ENCODE results near the gene BRIP1.
"Not testable (repeated sequence)": the region's sequence is repeated elsewhere in the genome, so short reads cannot be mapped to it uniquely, and the experiment has no call there.

Gene BRIP1

DNA sequence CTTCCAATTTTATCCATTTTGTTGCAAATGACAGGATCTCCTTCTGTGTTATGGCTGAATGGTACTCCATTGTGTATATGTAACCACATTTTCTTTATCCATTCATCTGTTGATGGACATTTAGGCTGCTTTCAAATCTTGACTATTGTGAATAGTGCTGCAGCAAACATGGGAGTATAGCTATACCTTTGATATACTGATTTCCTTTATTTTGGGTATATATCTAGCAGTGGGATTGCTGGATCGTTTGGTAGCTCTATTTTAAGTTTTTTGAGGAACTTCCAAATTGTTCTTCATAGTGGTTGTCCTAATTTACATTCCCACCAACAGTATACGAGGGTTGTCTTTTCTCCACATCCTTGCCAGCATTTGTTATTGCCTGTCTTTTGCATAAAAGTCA lies 67.8 kb downstream of the BRIP1 start:
- no peak for DNase-seq

DNA sequence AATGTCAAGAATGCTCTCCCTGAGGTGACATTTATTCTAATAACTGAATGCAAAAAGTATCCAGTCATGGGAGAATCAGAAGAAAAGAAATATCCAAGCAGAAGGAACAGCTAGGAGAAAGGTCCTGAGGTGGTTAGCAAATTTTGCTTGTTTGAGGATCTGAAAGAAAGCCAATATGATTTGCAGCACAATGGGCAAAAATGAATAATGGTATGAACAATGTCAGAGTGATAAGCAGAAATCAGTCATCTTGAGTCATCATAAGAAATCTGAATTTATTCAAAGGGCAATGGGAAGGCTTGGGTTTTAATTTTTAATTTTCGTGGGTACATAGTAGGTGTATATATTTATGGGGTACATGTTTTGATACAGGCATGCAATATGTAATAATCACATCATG lies 68.5 kb downstream of the BRIP1 start:
- DNase-seq, result no peak

GRCh38 chr17:61794242-61794641 lies 69.1 kb downstream of the BRIP1 start:
- no peak for DNase-seq

- DNase-seq, result no peak
These were observed 69.8 kb downstream of the BRIP1 start for GRCh38 chr17:61793565-61793964.

DNA sequence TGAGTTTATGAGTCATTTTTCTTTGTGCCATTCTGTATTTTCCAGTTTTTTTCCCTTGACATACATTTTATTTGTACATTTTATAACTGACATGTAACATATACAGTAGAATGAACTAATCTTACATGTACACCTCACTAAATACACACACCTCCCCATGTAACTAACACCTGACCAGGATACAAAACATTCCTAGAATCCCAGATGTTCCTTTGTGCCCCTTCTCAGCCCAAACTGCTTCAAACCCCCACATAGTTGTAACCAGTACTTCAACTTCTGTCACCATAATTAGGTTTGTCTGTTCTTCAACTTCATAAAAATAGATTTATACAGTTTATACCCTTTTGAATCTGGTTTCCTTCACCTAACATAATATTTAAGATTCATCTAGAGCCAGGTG lies 73.5 kb downstream of the BRIP1 start:
- DNase-seq, result no peak

GRCh38 chr17:61786088-61786487 lies 77.2 kb downstream of the BRIP1 start:
- DNase-seq, result no peak

DNA sequence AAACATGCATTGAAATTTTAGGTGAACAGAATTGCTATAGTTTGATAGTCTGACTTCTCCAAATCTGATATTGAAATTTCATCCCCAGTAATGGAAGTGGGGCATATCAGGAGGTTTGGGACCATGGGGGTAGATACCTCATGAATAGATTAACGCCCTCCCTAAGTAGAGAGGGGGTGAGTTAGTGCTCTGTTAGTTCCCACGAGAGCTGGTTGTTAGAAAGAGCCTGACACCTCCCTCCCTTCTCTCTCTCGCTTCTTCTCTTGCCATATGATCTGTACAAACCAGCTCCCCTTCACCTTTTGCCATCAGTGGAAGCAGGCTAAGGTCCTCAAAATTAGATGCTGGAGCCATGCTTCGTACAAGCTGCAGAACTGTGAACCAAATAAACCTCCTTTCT lies 78.8 kb downstream of the BRIP1 start:
- no peak for DNase-seq

DNA sequence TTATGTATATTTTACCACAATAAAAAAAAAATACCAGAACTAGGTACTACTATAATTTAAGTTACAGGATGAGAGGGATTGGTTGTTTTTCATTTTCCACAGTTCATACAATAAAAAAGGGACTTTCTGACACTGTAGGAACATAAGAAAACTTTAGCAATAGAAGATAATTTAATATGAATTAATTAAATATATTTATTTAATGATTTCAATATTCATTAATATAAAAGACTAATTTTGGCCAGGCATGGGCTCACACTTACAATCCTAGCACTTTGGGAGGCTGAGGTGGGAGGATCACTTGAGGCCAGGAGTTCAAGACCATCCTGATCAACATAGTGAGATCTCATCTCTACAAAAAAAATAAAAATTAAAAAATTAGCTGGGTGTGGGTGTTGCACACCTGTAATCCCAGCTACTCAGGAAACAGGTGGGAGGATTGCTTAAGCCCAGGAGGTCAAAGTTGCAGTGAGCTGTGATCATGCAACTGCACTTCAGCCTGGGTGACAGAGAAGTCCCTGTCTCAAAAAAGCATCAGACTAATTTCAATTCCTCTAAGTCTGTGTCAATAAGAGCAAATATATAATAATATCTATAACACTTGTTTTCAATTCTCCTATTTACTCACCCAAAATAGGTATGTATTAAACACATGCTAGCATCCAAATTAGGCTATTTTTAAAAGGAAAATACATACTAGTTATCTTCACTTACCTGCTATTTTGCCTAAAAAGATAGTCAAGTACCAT lies 79.6 kb downstream of the BRIP1 start:
- no peak for DNase-seq

- no peak for DNase-seq
These were observed 80.2 kb downstream of the BRIP1 start for GRCh38 chr17:61783120-61783519.

- no peak for DNase-seq
These were observed 80.6 kb downstream of the BRIP1 start for GRCh38 chr17:61782683-61783082.

- DNase-seq, result no peak
These were observed 88.0 kb downstream of the BRIP1 start for GRCh38 chr17:61775364-61775763.

- DNase-seq, result no peak
These were observed 88.6 kb downstream of the BRIP1 start for GRCh38 chr17:61774724-61775123.

- not testable (repeated sequence) for DNase-seq
These were observed 89.2 kb downstream of the BRIP1 start for GRCh38 chr17:61774087-61774486.

- no peak for DNase-seq
These were observed 92.4 kb downstream of the BRIP1 start for GRCh38 chr17:61770752-61771533.

GRCh38 chr17:61770043-61770442 lies 93.3 kb downstream of the BRIP1 start:
- no peak for DNase-seq

DNA sequence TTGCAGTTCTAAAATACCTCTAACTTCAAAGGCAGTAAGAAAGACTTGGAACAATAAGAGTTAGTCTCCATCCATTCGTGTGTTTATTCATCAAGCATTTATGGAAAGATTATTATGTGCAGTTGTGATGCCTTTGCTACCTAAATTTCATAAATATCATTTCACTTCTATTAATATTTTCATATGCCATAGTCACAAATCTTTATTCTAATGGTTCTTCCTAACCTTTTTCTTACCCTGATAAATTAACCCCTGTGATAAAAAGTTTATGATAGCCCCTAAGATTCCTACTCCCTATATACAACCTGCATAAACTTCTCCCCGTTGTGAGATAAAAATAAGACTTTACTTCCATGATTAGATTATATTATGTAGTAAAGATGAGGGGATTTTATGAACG lies 94.9 kb downstream of the BRIP1 start:
- no peak for DNase-seq

DNA sequence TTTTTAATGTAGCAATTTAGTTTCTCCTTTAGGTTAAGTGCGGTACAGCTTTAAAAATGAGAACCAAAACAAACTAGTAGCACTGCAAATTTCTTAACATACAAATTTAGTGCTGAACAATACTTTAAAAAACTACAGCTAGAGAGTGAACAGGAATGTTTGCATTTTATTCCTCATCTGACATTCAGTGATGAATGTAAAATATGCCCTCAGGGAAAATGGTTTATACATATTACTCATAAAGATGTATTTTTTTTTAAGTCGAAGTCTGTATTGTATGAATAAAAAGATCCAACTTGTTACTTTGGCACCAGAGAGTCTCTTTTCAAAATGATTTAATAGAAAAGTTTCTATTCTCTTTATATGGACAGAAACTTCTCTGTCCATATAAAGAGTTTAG lies 96.8 kb downstream of the BRIP1 start:
- DNase-seq, result no peak

- no peak for DNase-seq
These were observed 98.5 kb downstream of the BRIP1 start for GRCh38 chr17:61764846-61765245.

- no peak for DNase-seq
These were observed 101.5 kb downstream of the BRIP1 start for GRCh38 chr17:61761827-61762226.

DNA sequence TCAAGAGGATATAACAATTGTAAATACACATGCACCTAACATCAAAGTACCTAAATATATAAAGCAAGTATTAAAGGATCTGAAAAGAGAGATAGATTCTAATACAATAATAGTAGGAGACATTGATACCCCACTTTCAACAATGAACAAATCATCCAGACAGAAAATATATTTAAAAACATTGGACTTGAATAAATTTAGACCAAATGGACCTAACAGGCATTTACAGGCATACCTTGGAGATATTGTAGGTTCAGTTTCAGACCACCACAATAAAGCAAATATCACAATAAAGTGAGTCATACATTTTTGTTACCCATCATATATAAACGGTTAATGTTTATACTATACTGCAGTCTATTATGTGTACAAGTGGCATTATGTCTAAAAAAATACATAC lies 104.0 kb downstream of the BRIP1 start:
- DNase-seq, result no peak

DNA sequence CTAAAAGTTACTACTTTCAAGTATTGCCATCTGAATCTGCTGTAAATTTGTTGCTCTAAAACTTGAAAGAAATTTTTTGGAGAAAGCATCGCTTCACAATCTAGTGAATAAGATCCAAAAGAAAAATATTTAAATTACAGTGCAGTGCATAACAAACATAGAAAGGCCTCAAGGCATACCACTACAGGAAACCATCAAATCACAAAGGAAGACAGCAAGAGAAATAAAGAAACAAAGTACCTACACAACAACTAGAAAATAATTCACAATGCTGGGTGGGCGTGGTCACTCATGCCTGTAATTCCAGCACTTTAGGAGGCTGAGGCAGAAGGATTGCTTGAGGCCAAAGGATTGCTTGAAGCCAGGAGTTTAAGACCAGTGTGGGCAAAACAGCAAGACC lies 104.9 kb downstream of the BRIP1 start:
- no peak for DNase-seq

- no peak for DNase-seq
These were observed 106.2 kb downstream of the BRIP1 start for GRCh38 chr17:61757168-61757567.

DNA sequence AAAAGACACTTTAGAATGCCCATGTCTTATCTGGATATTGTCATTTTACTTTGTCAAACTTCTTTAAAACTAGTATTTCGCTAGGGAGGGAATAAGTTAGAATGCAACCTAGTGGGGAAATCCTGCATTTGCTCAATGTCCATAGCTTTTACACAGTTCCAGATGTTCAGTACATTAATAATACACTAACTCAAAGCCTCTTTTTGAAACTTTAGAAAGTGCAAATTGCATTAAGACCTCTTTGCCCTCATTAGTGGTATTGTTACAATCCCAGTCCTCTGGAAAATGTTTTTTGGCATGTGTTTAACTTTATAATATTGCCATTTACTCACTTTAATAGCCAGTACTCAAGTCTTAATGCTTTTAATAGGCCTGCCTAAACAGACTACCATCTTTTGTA lies 106.8 kb downstream of the BRIP1 start:
- DNase-seq, result no peak

DNA sequence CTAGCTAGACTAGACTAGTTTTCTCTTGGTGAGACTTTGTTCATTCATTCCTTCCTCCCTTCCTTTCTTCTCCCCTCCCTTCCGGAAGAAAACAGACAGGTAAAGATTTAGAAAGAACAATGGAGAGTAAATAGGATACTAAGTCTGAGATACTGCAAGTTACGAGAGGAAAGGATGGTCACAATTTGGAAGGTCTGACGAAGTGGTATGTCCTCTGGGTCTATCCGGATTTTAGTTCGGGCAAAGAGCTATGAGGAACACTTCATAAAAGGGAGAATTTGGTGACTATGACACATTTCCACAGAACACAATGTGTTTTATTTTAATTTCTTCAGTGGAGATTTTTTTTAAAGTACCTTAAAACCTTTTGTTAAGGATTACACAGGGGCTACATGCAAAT lies 107.7 kb downstream of the BRIP1 start:
- no peak for DNase-seq

DNA sequence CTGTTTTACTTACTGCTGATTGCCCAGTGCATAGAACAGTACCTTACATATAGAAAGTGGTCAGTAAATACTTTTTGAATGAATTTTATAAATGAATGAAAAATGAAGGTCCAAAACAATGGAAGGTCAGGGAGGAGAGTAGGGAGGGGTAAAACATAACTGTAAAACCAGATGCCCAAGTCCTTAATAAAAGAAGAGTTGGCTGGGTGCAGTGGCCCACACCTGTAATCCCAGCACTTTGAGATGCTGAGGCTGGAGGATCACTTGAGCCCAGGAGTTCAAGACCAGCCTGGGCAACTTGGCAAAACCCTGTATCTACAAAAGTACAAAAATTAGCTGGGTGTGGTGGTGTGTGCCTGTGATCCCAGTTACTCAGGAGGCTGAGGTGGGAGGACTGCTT lies 108.2 kb downstream of the BRIP1 start:
- DNase-seq, result no peak
